Keratinocyte (primary cell): Measurements from ENCODE around the gene GREB1.

Source experiments
- CTCF ChIP-seq, 3 experiments: IDR thresholded peaks in 1 of 3; conservative IDR thresholded peaks in 1 of 3; optimal IDR thresholded peaks in 1 of 3; 2 replicates in 2 of 3; 3 replicates in 1 of 3; pipeline versions ENCODE3 to v1.5.1; 2011; ENCODE audit warnings: low read length in 3 of 3, mild to moderate bottlenecking in 3 of 3, moderate library complexity in 2 of 3, control low read depth in 1 of 3, inconsistent platforms in 1 of 3; ENCODE audit not compliant: insufficient read depth in 2 of 3; ENCODE audit errors: extremely low read depth in 1 of 3
- EZH2 ChIP-seq: IDR thresholded peaks from one replicate; pipeline ENCODE4 v1.6.1; 2012; ENCODE audit warnings: inconsistent platforms, mild to moderate bottlenecking, low read length, moderate library complexity

GRCh38 chr2:11556101-11556806, 22.4 kb downstream of the GREB1 start:
- TF ChIP-seq CTCF (optimal IDR thresholded peaks at IDR 0.05 in 1 of 3, IDR thresholded peaks at IDR 0.05 in 1 of 3, conservative IDR thresholded peaks at IDR 0.05 in 1 of 3; ENCODE audit: extremely low read depth in 1 of 3, insufficient read depth in 2 of 3, low read length in 3 of 3), result no peak
- TF ChIP-seq EZH2, result no peak
